Mucosa of rectum (tissue), 2 donors: ENCODE measurements around the gene WDR53.
"Not testable (repeated sequence)": the region's sequence is repeated elsewhere in the genome, so short reads cannot be mapped to it uniquely, and the experiment has no call there.

Source experiments
- H3K27ac ChIP-seq, 2 donors: one replicate each; pipeline ENCODE4 v1.7.0; 2013; ENCODE audit warnings: inconsistent platforms in 2 of 2, low read depth in 2 of 2, low read length in 2 of 2
- H3K27me3 ChIP-seq, 2 donors: one replicate each; pipeline ENCODE4 v1.7.0; 2013; ENCODE audit warnings: low read length in 2 of 2; ENCODE audit not compliant: control insufficient read depth in 2 of 2, insufficient read depth in 2 of 2
- H3K36me3 ChIP-seq, 2 donors: one replicate each; pipeline ENCODE4 v1.7.0; 2013; ENCODE audit warnings: low read length in 2 of 2; ENCODE audit not compliant: control insufficient read depth in 2 of 2, insufficient read depth in 2 of 2
- H3K4me1 ChIP-seq, 2 donors: one replicate each; pipeline ENCODE4 v1.7.0; 2013; ENCODE audit warnings: low read length in 2 of 2, mild to moderate bottlenecking in 1 of 2; ENCODE audit not compliant: control insufficient read depth in 2 of 2, insufficient read depth in 2 of 2
- H3K4me3 ChIP-seq, 2 donors: one replicate each; pipeline ENCODE4 v1.7.0; 2013; ENCODE audit warnings: low read length in 2 of 2
- H3K9ac ChIP-seq, 2 donors: one replicate each; pipeline ENCODE4 v1.7.0; 2013; ENCODE audit warnings: low read length in 2 of 2, low read depth in 1 of 2, mild to moderate bottlenecking in 1 of 2
- H3K9me3 ChIP-seq, 2 donors: one replicate each; pipeline ENCODE4 v1.7.0; 2013; ENCODE audit warnings: low read length in 2 of 2; ENCODE audit not compliant: control insufficient read depth in 2 of 2
- donor health status: healthy.
- donor health status: Normal muscosa, but diverticular disease.

Gene WDR53

GRCh38 chr3:196568246-196569002 is at the start of gene WDR53, which contains the start of gene FBXO45:
TSS of gene WDR53 (minus strand) at chr3:196568554. CDS start at chr3:196561475, 7,079 bp downstream.
TSS of gene FBXO45 (plus strand) at chr3:196568660. CDS start at chr3:196568985, 325 bp downstream.
- Histone ChIP-seq H3K4me3 (peak within 1 kb of the TSS; percentile 99 to 100), H3K9me3 (no peaks in the 10 kb centered on the region), H3K36me3 (no peaks in the 10 kb centered on the region), H3K27ac (peak within 1 kb of the TSS; percentile 72 to 87), H3K27me3 (no peaks in the 10 kb centered on the region), H3K4me1 (peaks cover 13 to 22% of the 10 kb centered on the region in 2 donors), H3K9ac (peak within 1 kb of the TSS; percentile 91 to 97)

- H3K27ac ChIP-seq = no peak overlapping the region
- H3K4me1 ChIP-seq = peaks cover 0 to 6% of the 10 kb centered on the region in 2 donors
- no peak overlapping the region for H3K4me3 ChIP-seq
- H3K27me3 ChIP-seq = no peaks in the 10 kb centered on the region
- no peak overlapping the region for H3K9ac ChIP-seq
- H3K9me3 ChIP-seq = no peaks in the 10 kb centered on the region
- H3K36me3 ChIP-seq = no peaks in the 10 kb centered on the region
These were observed 48.9 kb upstream of the WDR53 start for GRCh38 chr3:196617256-196617655.

GRCh38 chr3:196615234-196615633 is 46.9 kb upstream of the WDR53 start:
- H3K36me3 ChIP-seq, H3K4me3 ChIP-seq, H3K27ac ChIP-seq, H3K9me3 ChIP-seq, H3K9ac ChIP-seq, H3K27me3 ChIP-seq: not testable (repeated sequence)
- H3K4me1 ChIP-seq = peaks cover 2 to 10% of the 10 kb centered on the region in 2 donors

GRCh38 chr3:196611761-196612483 is 43.6 kb upstream of the WDR53 start:
- H3K4me3 ChIP-seq = no peak overlapping the region
- peaks cover 7 to 14% of the 10 kb centered on the region in 2 donors for H3K4me1 ChIP-seq
- no peaks in the 10 kb centered on the region for H3K9me3 ChIP-seq
- H3K9ac ChIP-seq = no peak overlapping the region
- H3K27me3 ChIP-seq = no peaks in the 10 kb centered on the region
- H3K27ac ChIP-seq = peak overlapping the region in 1 of 2 donors; percentile 17
- no peaks in the 10 kb centered on the region for H3K36me3 ChIP-seq

GRCh38 chr3:196609805-196610515 is 41.6 kb upstream of the WDR53 start:
- Histone ChIP-seq H3K9ac (no peak overlapping the region), H3K27ac (peak overlapping the region in 1 of 2 donors; percentile 18), H3K4me3 (no peak overlapping the region)

GRCh38 chr3:196609343-196609775 is 41.0 kb upstream of the WDR53 start:
- Histone ChIP-seq H3K4me3 (no peak overlapping the region), H3K27ac (peak overlapping the region in 1 of 2 donors; percentile 18), H3K9me3 (no peaks in the 10 kb centered on the region), H3K36me3 (no peaks in the 10 kb centered on the region), H3K4me1 (peaks cover 7 to 14% of the 10 kb centered on the region in 2 donors), H3K27me3 (no peaks in the 10 kb centered on the region), H3K9ac (no peak overlapping the region)

More at GRCh38 chr3:196609805-196610515, 41.6 kb upstream of the WDR53 start:
- Histone ChIP-seq H3K9me3 (no peaks in the 10 kb centered on the region), H3K36me3 (no peaks in the 10 kb centered on the region), H3K4me1 (peaks cover 7 to 14% of the 10 kb centered on the region in 2 donors), H3K27me3 (no peaks in the 10 kb centered on the region)

- H3K36me3 ChIP-seq = no peaks in the 10 kb centered on the region
- H3K9ac ChIP-seq = no peak overlapping the region
- no peak overlapping the region for H3K4me3 ChIP-seq
- H3K27me3 ChIP-seq = no peaks in the 10 kb centered on the region
- peaks cover 7 to 14% of the 10 kb centered on the region in 2 donors for H3K4me1 ChIP-seq
- no peaks in the 10 kb centered on the region for H3K9me3 ChIP-seq
- H3K27ac ChIP-seq = no peak overlapping the region
These were observed 40.3 kb upstream of the WDR53 start for GRCh38 chr3:196608693-196609092.

- no peaks in the 10 kb centered on the region for H3K36me3 ChIP-seq
- no peaks in the 10 kb centered on the region for H3K9me3 ChIP-seq
- no peak overlapping the region for H3K4me3 ChIP-seq
- no peak overlapping the region for H3K9ac ChIP-seq
- peaks cover 0 to 2% of the 10 kb centered on the region in 2 donors for H3K4me1 ChIP-seq
- H3K27ac ChIP-seq = no peak overlapping the region
- no peaks in the 10 kb centered on the region for H3K27me3 ChIP-seq
These were observed 36.2 kb upstream of the WDR53 start for GRCh38 chr3:196604548-196604947.

- no peak overlapping the region for H3K27ac ChIP-seq
These were observed 35.3 kb upstream of the WDR53 start for GRCh38 chr3:196603683-196604082.

More at GRCh38 chr3:196603683-196604082, 35.3 kb upstream of the WDR53 start:
- H3K4me3 ChIP-seq = no peak overlapping the region
- no peaks in the 10 kb centered on the region for H3K9me3 ChIP-seq
- no peak overlapping the region for H3K9ac ChIP-seq
- no peaks in the 10 kb centered on the region for H3K36me3 ChIP-seq
- H3K27me3 ChIP-seq = no peaks in the 10 kb centered on the region
- no peaks in the 10 kb centered on the region for H3K4me1 ChIP-seq
